ENCODE data around the gene CDRT4.
"Not testable (repeated sequence)": the region's sequence is repeated elsewhere in the genome, so short reads cannot be mapped to it uniquely, and the experiment has no call there.

Gene CDRT4

DNA sequence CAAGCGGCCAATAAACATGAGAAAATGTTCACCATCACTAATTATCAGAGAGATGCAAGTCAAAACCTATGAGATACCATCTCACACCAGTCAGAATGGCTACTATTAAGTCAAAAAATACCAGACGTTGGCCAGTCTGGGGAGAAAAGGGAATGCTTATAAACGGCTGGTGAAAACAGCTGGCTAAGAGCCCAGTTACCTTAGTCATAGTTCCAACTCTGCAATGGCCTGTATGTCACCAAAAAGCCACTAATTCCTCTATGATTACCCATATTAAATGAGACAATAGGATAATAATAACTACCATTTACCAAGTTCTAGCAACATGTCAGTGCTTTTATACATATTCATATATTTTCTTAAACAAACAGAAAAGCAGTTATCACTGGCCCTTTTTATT, 42.9 kb upstream of the CDRT4 start:
- DNase-seq (ENCODE audit: low spot score), result no peak
- TF ChIP-seq, protein P1, sequence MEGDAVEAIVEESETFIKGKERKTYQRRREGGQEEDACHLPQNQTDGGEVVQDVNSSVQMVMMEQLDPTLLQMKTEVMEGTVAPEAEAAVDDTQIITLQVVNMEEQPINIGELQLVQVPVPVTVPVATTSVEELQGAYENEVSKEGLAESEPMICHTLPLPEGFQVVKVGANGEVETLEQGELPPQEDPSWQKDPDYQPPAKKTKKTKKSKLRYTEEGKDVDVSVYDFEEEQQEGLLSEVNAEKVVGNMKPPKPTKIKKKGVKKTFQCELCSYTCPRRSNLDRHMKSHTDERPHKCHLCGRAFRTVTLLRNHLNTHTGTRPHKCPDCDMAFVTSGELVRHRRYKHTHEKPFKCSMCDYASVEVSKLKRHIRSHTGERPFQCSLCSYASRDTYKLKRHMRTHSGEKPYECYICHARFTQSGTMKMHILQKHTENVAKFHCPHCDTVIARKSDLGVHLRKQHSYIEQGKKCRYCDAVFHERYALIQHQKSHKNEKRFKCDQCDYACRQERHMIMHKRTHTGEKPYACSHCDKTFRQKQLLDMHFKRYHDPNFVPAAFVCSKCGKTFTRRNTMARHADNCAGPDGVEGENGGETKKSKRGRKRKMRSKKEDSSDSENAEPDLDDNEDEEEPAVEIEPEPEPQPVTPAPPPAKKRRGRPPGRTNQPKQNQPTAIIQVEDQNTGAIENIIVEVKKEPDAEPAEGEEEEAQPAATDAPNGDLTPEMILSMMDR (IDR thresholded peaks at IDR 0.05; ENCODE audit: extremely low read depth, missing control alignments), result no peak

DNA sequence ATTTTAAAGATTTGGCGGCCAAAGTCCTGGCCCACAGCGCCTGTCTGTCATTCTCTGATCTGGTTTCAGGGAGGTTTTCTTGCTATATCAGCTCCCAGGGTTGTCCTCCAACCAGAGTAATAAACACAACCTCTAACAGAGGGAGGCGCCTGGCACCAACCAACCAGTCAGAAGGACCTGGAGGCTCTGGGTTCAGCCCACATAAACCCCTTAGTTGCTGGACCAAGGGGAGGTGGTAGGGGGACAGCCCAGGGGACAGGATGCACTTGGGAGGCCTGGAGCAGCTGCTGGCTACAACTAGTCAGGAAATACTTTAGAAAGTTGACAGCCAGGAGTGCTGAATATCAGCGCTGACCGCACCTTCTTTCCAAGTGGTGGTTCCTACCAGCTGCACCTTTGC, 41.7 kb upstream of the CDRT4 start:
- TF ChIP-seq, protein P1 (IDR thresholded peaks at IDR 0.05; ENCODE audit: extremely low read depth, missing control alignments), result no peak
- no peak for DNase-seq (ENCODE audit: low spot score)

DNA sequence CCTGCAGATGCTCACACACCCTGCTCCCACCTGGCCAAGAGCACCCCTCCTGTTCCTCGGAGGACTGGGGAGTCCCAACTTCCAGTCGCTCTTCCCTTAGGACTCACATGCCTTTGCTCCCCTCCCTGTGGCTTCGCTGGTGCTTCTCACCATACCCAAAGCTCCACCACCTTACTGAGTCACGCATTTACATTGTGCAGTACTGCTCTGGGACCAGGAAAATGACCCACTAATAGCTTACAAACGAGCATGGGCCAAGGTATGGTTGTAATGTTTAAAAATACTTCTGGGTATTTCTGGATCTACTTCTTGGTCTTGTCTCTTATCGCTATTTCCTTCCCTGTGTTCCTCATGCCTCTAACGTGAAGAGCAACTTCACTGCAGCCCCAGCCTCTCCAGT, 41.0 kb upstream of the CDRT4 start:
- DNase-seq (ENCODE audit: low spot score), result no peak
- TF ChIP-seq, protein P1 (IDR thresholded peaks at IDR 0.05; ENCODE audit: extremely low read depth, missing control alignments), result no peak

DNA sequence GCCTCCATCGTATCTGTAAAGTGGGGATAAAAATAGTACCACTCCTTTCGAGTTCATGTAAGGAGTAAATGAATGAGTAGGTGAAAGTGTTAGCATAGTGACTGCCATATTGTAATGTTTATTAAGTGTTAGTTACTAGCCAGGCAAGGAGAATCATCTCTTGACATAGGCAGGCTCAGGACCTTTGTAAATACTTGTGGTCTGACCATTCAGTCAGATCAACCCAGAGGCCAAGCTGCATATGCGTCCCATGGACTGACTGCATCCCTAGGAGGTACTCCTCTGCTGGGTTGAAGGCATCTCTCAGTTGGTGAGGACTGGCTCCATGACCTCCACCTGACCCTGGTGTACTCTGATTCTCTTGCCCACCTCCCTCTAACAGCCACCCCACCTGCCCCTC, 40.5 kb upstream of the CDRT4 start:
- TF ChIP-seq, protein P1 (IDR thresholded peaks at IDR 0.05; ENCODE audit: extremely low read depth, missing control alignments), result no peak
- no peak for DNase-seq (ENCODE audit: low spot score)

DNA sequence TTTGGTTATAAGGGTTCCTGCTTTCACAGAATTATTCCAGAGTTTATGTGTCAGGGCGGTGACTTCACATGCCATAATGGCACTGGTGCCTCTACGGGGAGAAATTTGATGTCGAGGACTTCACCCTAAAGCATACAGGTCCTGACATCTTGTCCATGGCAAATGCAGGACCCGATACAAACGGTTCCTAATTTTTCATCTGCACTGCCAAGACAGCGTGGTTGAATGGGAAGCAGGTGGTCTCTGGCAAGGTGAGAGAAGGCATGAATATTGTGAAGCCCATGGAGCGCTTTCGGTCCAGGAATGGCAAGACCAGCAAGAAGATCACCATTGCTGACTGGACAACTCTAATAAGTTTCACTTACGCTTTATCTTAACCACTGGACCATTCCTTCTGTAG, 39.6 kb upstream of the CDRT4 start:
- TF ChIP-seq, protein P1 (IDR thresholded peaks at IDR 0.05; ENCODE audit: extremely low read depth, missing control alignments), result no peak
- no peak for DNase-seq (ENCODE audit: low spot score)

DNA sequence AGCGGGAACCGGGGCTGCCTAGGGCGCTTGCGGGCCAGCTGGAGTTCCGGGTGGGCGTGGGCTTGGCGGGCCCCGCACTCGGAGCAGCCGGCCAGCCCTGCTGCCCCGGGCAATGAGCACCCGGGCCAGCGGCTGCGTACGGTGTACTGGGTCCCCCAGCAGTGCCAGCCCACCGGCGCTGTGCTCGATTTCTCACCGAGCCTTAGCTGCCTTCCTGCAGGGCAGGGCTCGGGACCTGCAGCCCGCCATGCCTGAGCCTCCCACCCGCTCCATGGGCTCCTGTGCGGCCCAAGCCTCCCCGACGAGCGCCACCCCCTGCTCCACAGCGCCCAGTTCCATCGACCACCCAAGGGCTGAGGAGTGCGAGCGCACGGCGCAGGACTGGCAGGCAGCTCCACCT, 38.3 kb upstream of the CDRT4 start:
- not testable (repeated sequence) for DNase-seq (ENCODE audit: low spot score)

DNA sequence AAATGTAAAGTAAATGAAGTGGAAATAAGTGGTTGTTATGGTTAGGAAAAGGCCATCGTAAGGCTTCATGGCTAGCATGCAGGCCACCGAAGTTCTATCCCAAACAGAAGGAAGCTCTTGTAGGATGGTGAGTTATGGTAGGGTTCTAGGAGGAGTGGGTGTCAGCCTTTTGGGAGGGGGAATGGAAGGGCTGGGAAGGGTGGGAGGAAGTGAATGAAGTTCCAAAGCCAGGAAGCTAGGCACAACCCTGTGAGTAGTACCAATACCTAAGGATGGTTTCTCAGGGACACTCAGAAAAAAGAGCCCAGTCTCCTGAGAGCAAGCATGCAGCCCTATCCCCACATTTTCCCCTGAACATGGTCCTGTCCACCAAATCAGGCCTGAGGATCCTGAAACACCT, 36.3 kb upstream of the CDRT4 start:
- TF ChIP-seq, protein P1 (IDR thresholded peaks at IDR 0.05; ENCODE audit: extremely low read depth, missing control alignments), result no peak
- no peak for DNase-seq (ENCODE audit: low spot score)

DNA sequence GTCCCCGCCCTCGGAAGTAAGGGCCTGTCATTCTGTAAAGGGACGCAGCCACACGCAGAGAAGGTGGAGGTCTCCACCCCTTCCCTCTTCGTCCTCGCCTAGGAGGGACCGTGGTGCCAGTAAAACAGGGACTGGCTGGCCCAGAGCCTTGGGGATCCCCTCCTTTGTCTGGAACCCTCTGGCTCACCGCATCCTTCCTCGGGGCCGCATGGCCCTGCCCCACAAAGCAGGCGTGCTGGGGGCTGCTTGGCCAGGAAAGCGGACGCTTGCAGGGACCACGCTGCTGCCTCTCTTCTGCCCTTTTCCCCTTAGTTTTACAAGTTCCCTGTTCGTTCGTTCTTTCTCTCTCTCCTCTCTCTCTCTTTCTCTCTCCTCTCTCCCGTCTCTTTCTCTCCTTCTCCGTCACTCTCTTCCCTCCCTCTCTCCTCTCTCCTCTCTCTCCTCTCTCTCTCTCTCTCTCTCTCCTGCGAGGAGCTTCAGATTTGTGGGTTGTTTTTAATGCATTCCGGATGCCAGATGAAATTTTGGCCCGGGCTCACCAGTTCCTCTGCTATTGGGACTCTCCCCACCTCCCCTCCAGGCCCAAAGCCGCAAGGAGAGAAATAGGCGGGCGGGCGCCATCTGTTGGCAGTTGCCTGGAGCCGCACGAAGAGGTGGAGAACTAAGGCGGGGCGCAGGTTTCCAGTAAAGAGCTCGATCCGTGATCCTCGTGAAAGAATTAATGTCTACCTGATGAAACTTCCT, 35.1 kb upstream of the CDRT4 start:
- TF ChIP-seq, protein P1 (IDR thresholded peaks at IDR 0.05; ENCODE audit: extremely low read depth, missing control alignments), result peak; percentile 81
- peak; percentile 87 for DNase-seq (ENCODE audit: low spot score)
